ENCODE measurements around the gene COX10.

COX10 gene

GRCh38 chr17:14207791-14208190, 138.5 kb downstream of the COX10 start:
- Histone ChIP-seq H3K4me3 (ENCODE audit: low read depth, low read length) (no peak overlapping the region), H3K27ac (no peak overlapping the region), H3K27me3 (replicated peaks) (no peaks in the 10 kb centered on the region), H3K36me3 (replicated peaks) (no peaks in the 10 kb centered on the region)
- DNase-seq, result no peak
- no peak for TF ChIP-seq CTCF (IDR thresholded peaks at IDR 0.05; ENCODE audit: low read depth, low read length, missing control alignments)
- in situ Hi-C loops (cut with HindIII; ENCODE audit: low pct_ligation_motif_present, low sequenced_read_pairs), result no loop called here

GRCh38 chr17:14209215-14209614, 139.9 kb downstream of the COX10 start:
- TF ChIP-seq CTCF (IDR thresholded peaks at IDR 0.05; ENCODE audit: low read depth, low read length, missing control alignments), result no peak
- H3K4me3 ChIP-seq (ENCODE audit: low read depth, low read length), result no peak overlapping the region

GRCh38 chr17:14211246-14211645, 141.9 kb downstream of the COX10 start:
- H3K27me3 ChIP-seq (replicated peaks), result no peaks in the 10 kb centered on the region
- no peak overlapping the region for H3K27ac ChIP-seq
- H3K4me3 ChIP-seq (ENCODE audit: low read depth, low read length), result no peak overlapping the region
- DNase-seq, result no peak
- no peak for TF ChIP-seq CTCF (IDR thresholded peaks at IDR 0.05; ENCODE audit: low read depth, low read length, missing control alignments)
- in situ Hi-C loops (cut with HindIII; ENCODE audit: low pct_ligation_motif_present, low sequenced_read_pairs), result no loop called here
- no peaks in the 10 kb centered on the region for H3K36me3 ChIP-seq (replicated peaks)

More at GRCh38 chr17:14209215-14209614, 139.9 kb downstream of the COX10 start:
- in situ Hi-C loops (cut with HindIII; ENCODE audit: low pct_ligation_motif_present, low sequenced_read_pairs), result no loop called here
- H3K36me3 ChIP-seq (replicated peaks), result no peaks in the 10 kb centered on the region
- no peak for DNase-seq
- no peak overlapping the region for H3K27ac ChIP-seq
- no peaks in the 10 kb centered on the region for H3K27me3 ChIP-seq (replicated peaks)

GRCh38 chr17:14211801-14212200, 142.5 kb downstream of the COX10 start:
- peak; percentile 68 for TF ChIP-seq CTCF (IDR thresholded peaks at IDR 0.05; ENCODE audit: low read depth, low read length, missing control alignments)
- DNase-seq, result no peak
- Histone ChIP-seq H3K4me3 (ENCODE audit: low read depth, low read length) (no peak overlapping the region), H3K27ac (no peak overlapping the region), H3K27me3 (replicated peaks) (no peaks in the 10 kb centered on the region), H3K36me3 (replicated peaks) (no peaks in the 10 kb centered on the region)
- in situ Hi-C loops (cut with HindIII; ENCODE audit: low pct_ligation_motif_present, low sequenced_read_pairs), result no loop called here

GRCh38 chr17:14212401-14212800, 143.1 kb downstream of the COX10 start:
- no peak for DNase-seq
- in situ Hi-C loops (cut with HindIII; ENCODE audit: low pct_ligation_motif_present, low sequenced_read_pairs), result no loop called here
- Histone ChIP-seq H3K4me3 (ENCODE audit: low read depth, low read length) (no peak overlapping the region), H3K27ac (no peak overlapping the region), H3K27me3 (replicated peaks) (no peaks in the 10 kb centered on the region), H3K36me3 (replicated peaks) (no peaks in the 10 kb centered on the region)
- TF ChIP-seq CTCF (IDR thresholded peaks at IDR 0.05; ENCODE audit: low read depth, low read length, missing control alignments), result no peak

GRCh38 chr17:14214271-14214670, 145.0 kb downstream of the COX10 start:
- DNase-seq, result no peak
- Histone ChIP-seq H3K36me3 (replicated peaks) (no peaks in the 10 kb centered on the region), H3K27ac (no peak overlapping the region), H3K27me3 (replicated peaks) (no peaks in the 10 kb centered on the region), H3K4me3 (ENCODE audit: low read depth, low read length) (no peak overlapping the region)
- TF ChIP-seq CTCF (IDR thresholded peaks at IDR 0.05; ENCODE audit: low read depth, low read length, missing control alignments), result no peak
- in situ Hi-C loops (cut with HindIII; ENCODE audit: low pct_ligation_motif_present, low sequenced_read_pairs), result no loop called here
